Measurements from ENCODE around the gene CEACAM19. TPM values are rescaled to one million over a fixed set of nuclear protein-coding genes. Genes with fewer than 3 reads are reported as not detected.

Gene CEACAM19
- total and polyA plus RNA-seq, 9 of the 15 experiments (the other 6 are each of a cell fraction or from before 2014, with no cell fraction given), result 0.15 to 0.30 (median 0.23) TPM; not detected in 5

GRCh38 chr19:44701228-44701627 is 29.9 kb downstream of the CEACAM19 start:
- Histone ChIP-seq H2AFZ (ENCODE audit: low read depth, low read length) (no peak overlapping the region), H3K4me1 (replicated peaks in 1 of 2; ENCODE audit: control insufficient read depth in 2 of 2, insufficient read depth in 2 of 2, low read length in 2 of 2) (peaks cover 4 to 31% of the 10 kb centered on the region in 2 experiments; a peak in 4 of 5 replicates), H3K9ac (ENCODE audit: insufficient read depth in 1 of 2, low read depth in 2 of 2, low read length in 2 of 2) (peak overlapping the region in 1 of 2 experiments; percentile 31; a peak in 1 of 4 replicates), H3K36me3 (ENCODE audit: control insufficient read depth, insufficient read depth, low read length) (no peaks in the 10 kb centered on the region), H3K9me3 (replicated peaks; ENCODE audit: control insufficient read depth, insufficient read depth, low read depth, low read length) (no peaks in the 10 kb centered on the region), H3K27me3 (ENCODE audit: control insufficient read depth in 2 of 2, insufficient read depth in 2 of 2, low read length in 2 of 2) (no peaks in the 10 kb centered on the region), H3K4me3 (no peak overlapping the region), H3K27ac (ENCODE audit: extremely low read depth, low read depth, low read length) (no peak overlapping the region), H3K9me1 (ENCODE audit: control insufficient read depth, insufficient read depth, low read length) (no peaks in the 10 kb centered on the region), H4K20me1 (replicated peaks; ENCODE audit: control insufficient read depth, insufficient read depth, low read length) (no peaks in the 10 kb centered on the region), H3K4me2 (ENCODE audit: insufficient read depth, low read length) (no peak overlapping the region), H3K79me2 (ENCODE audit: control insufficient read depth, insufficient read depth, low read length) (no peaks in the 10 kb centered on the region)
- in situ Hi-C loops (cut with MboI) (no loop called here), intact Hi-C loops (cut with micrococcal nuclease) (no loop called here)
- TF ChIP-seq, protein P1, sequence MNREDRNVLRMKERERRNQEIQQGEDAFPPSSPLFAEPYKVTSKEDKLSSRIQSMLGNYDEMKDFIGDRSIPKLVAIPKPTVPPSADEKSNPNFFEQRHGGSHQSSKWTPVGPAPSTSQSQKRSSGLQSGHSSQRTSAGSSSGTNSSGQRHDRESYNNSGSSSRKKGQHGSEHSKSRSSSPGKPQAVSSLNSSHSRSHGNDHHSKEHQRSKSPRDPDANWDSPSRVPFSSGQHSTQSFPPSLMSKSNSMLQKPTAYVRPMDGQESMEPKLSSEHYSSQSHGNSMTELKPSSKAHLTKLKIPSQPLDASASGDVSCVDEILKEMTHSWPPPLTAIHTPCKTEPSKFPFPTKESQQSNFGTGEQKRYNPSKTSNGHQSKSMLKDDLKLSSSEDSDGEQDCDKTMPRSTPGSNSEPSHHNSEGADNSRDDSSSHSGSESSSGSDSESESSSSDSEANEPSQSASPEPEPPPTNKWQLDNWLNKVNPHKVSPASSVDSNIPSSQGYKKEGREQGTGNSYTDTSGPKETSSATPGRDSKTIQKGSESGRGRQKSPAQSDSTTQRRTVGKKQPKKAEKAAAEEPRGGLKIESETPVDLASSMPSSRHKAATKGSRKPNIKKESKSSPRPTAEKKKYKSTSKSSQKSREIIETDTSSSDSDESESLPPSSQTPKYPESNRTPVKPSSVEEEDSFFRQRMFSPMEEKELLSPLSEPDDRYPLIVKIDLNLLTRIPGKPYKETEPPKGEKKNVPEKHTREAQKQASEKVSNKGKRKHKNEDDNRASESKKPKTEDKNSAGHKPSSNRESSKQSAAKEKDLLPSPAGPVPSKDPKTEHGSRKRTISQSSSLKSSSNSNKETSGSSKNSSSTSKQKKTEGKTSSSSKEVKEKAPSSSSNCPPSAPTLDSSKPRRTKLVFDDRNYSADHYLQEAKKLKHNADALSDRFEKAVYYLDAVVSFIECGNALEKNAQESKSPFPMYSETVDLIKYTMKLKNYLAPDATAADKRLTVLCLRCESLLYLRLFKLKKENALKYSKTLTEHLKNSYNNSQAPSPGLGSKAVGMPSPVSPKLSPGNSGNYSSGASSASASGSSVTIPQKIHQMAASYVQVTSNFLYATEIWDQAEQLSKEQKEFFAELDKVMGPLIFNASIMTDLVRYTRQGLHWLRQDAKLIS (CRISPR knock-in tag; IDR thresholded peaks at IDR 0.05), result no peak
- TF ChIP-seq TAF7 (tag; IDR thresholded peaks at IDR 0.05), result no peak
- TF ChIP-seq CBFB (CRISPR knock-in tag; IDR thresholded peaks at IDR 0.05), result no peak
- TF ChIP-seq BCL6 (CRISPR knock-in tag; IDR thresholded peaks at IDR 0.05), result no peak
- TF ChIP-seq ZBTB34 (CRISPR knock-in tag; IDR thresholded peaks at IDR 0.05), result no peak
- no peak for TF ChIP-seq RFX1 (IDR thresholded peaks at IDR 0.05)
- no peak for TF ChIP-seq TFAM (CRISPR knock-in tag; conservative IDR thresholded peaks at IDR 0.05)
- no peak for TF ChIP-seq ESRRA (IDR thresholded peaks at IDR 0.05; ENCODE audit: borderline replicate concordance, low read depth)
- TF ChIP-seq PTBP1 (IDR thresholded peaks at IDR 0.05; ENCODE audit: low read depth, low read length), result no peak
- no peak for TF ChIP-seq SMARCB1 (IDR thresholded peaks at IDR 0.05; ENCODE audit: insufficient read length, low read depth)
- TF ChIP-seq KDM4B (IDR thresholded peaks at IDR 0.05; ENCODE audit: borderline replicate concordance in 2 of 2, low read depth in 1 of 2), result no peak
- no peak for TF ChIP-seq RNF219 (CRISPR knock-in tag; IDR thresholded peaks at IDR 0.05)
- TF ChIP-seq KLF16 (IDR thresholded peaks at IDR 0.05), result no peak
- no peak for TF ChIP-seq VEZF1 (CRISPR knock-in tag; IDR thresholded peaks at IDR 0.05)
- no peak for TF ChIP-seq DDX20 (tag; IDR thresholded peaks at IDR 0.05; ENCODE audit: low read depth)
- no peak for DNase-seq (ENCODE audit: extremely low read depth in 1 of 4, low spot score in 3 of 4)
- BruUV-seq (replicated peaks), result no TSS peak
- no peak for FAIRE-seq
- no peak for ATAC-seq
- ChIA-PET CTCF (ENCODE audit: low intra/inter-chr PET ratio) (no interaction called here), POLR2A (no interaction called here)
- 71% methylated on average over 15 of the region's 15 CpGs for WGBS (ENCODE audit: insufficient coverage, low coverage, missing lambda C conversion rate)
